K562 (cell line): Measurements from ENCODE around the gene TSEN54. TPM values are rescaled to one million over a fixed set of nuclear protein-coding genes. Genes with fewer than 3 reads are reported as not detected.
A peak's percentile ranks its signal among the peaks of the same experiment; 100 is the strongest.

Experiments used
- ATAC-seq: fragments of 200-7000 bp; cut with Tn5 transposase; 3 replicates; pipeline ENCODE4 v1.9.1; 2020; ENCODE audit warnings: moderate library complexity
- BruUV-seq: library from RNA; stranded (reverse); fragments of 400-500 nt; replicated peaks from 2 replicates; lab custom pipeline; 2021; lab: Mats Ljungman, UMichigan
- CTCF ChIA-PET: fragments of 300-600 bp; formaldehyde crosslinking; extraction: SDS; loops from one replicate; lab custom pipeline; 2021; ENCODE audit warnings: low intra/inter-chr PET ratio; lab: Yijun Ruan, JAX
- POLR2A ChIA-PET: fragments of 300-600, 350-650 bp; sonication (Branson Sonifier 250); formaldehyde crosslinking; extraction: SDS; loops from one replicate; lab custom pipeline; 2021; ENCODE audit warnings: antibody characterized with exemption, inconsistent platforms; lab: Yijun Ruan, JAX
- DNase-seq, 4 experiments: peaks; one replicate each; pipeline versions ENCODE4 v3.0.0 to v3.0.0-alpha.2; 2011 to 2018; ENCODE audit warnings: low spot score in 3 of 4, mixed read lengths in 3 of 4; ENCODE audit errors: extremely low read depth in 1 of 4
- FAIRE-seq: peaks from 2 replicates; lab custom pipeline; 2011; peaks lifted over from hg19 to GRCh38; lab: Jason Lieb, UNC
- H2AFZ ChIP-seq: 2 replicates; pipeline ENCODE4 v1.6.0; 2011; ENCODE audit warnings: low read depth, low read length, control low read depth, inconsistent platforms
- H3K27ac ChIP-seq: fragments of 200-600 bp; 3 replicates; pipeline ENCODE4 v1.8.0; 2011; ENCODE audit warnings: low read depth, mild to moderate bottlenecking, control low read depth, inconsistent platforms, low read length, moderate library complexity, mixed read lengths; ENCODE audit errors: extremely low read depth
- H3K27me3 ChIP-seq, 2 experiments: fragments of 300-600 bp in 1 of 2; 2 replicates in 1 of 2; 3 replicates in 1 of 2; pipeline versions ENCODE4 v1.6.0 to v1.8.0; 2011; ENCODE audit warnings: inconsistent platforms in 2 of 2, low read length in 2 of 2, mild to moderate bottlenecking in 1 of 2, mixed read lengths in 1 of 2, moderate library complexity in 1 of 2; ENCODE audit not compliant: control insufficient read depth in 2 of 2, insufficient read depth in 2 of 2
- H3K36me3 ChIP-seq: fragments of 300-600 bp; 3 replicates; pipeline ENCODE4 v1.8.0; 2011; ENCODE audit warnings: mild to moderate bottlenecking, low read length, inconsistent platforms; ENCODE audit not compliant: control insufficient read depth, insufficient read depth
- H3K4me1 ChIP-seq, 2 experiments: fragments of 200-600 bp in 1 of 2; replicated peaks in 1 of 2; 2 replicates in 1 of 2; 3 replicates in 1 of 2; pipeline versions ENCODE4 v1.5.1 to v1.8.0; 2011; ENCODE audit warnings: inconsistent platforms in 2 of 2, low read length in 2 of 2, mild to moderate bottlenecking in 1 of 2, mixed read lengths in 1 of 2, moderate library complexity in 1 of 2; ENCODE audit not compliant: control insufficient read depth in 2 of 2, insufficient read depth in 2 of 2
- H3K4me2 ChIP-seq: 2 replicates; pipeline ENCODE4 v1.6.1; 2011; ENCODE audit warnings: low read length, control low read depth, inconsistent platforms, mixed read lengths; ENCODE audit not compliant: insufficient read depth
- H3K4me3 ChIP-seq: fragments of 200-600 bp; sonication (generic), shearing (Covaris generic); 2 replicates; pipeline ENCODE4 v1.5.1; 2016; ENCODE audit warnings: control low read depth, inconsistent platforms
- H3K79me2 ChIP-seq: fragments of 200-600 bp; 3 replicates; pipeline ENCODE4 v1.8.0; 2011; ENCODE audit warnings: low read length, inconsistent platforms; ENCODE audit not compliant: control insufficient read depth, insufficient read depth
- H3K9ac ChIP-seq, 2 experiments: 2 replicates each; pipeline versions ENCODE4 v1.6.0 to v1.6.1; 2011; ENCODE audit warnings: low read depth in 2 of 2, low read length in 2 of 2, control low read depth in 1 of 2, inconsistent platforms in 1 of 2, mild to moderate bottlenecking in 1 of 2, mixed read lengths in 1 of 2; ENCODE audit not compliant: insufficient read depth in 1 of 2
- H3K9me1 ChIP-seq: one replicate; pipeline ENCODE4 v1.6.0; 2011; ENCODE audit warnings: inconsistent platforms, mild to moderate bottlenecking, low read length, moderate library complexity; ENCODE audit not compliant: control insufficient read depth, insufficient read depth
- H3K9me3 ChIP-seq: replicated peaks from 2 replicates; pipeline ENCODE4 v1.5.1; 2011; ENCODE audit warnings: low read depth, low read length, inconsistent platforms; ENCODE audit not compliant: control insufficient read depth, insufficient read depth
- H4K20me1 ChIP-seq: replicated peaks from 2 replicates; pipeline ENCODE4 v1.6.1; 2011; ENCODE audit warnings: low read length, inconsistent platforms, mixed read lengths; ENCODE audit not compliant: control insufficient read depth, insufficient read depth
- BDP1 ChIP-seq: IDR thresholded peaks from 3 replicates; pipeline ENCODE4 v1.6.1; 2011; ENCODE audit not compliant: insufficient read length, insufficient read depth
- CEBPG ChIP-seq, 3 experiments: fragments of 200-800 bp in 1 of 3; sonication (Bioruptor generic) in 1 of 3; sonication (generic) in 1 of 3; formaldehyde crosslinking in 1 of 3; IDR thresholded peaks in 2 of 3; conservative IDR thresholded peaks in 1 of 3; 2 replicates each; pipeline versions ENCODE4 v1.6.1 to v1.8.0; 2016 to 2022; ENCODE audit warnings: missing compliant biosample characterization in 2 of 3, missing genetic modification characterization in 2 of 3, mild to moderate bottlenecking in 1 of 3, missing genetic modification reagents in 1 of 3
- KAT8 ChIP-seq: fragments of 450-650 bp; IDR thresholded peaks from 2 replicates; pipeline ENCODE4 v1.6.1; 2016; ENCODE audit warnings: low read depth, mild to moderate bottlenecking
- L3MBTL2 ChIP-seq: fragments of 450-650 bp; IDR thresholded peaks from 2 replicates; pipeline ENCODE4 v1.6.1; 2016; ENCODE audit warnings: mild to moderate bottlenecking, moderate library complexity
- TFAP4 ChIP-seq: sonication (generic); formaldehyde crosslinking; IDR thresholded peaks from 2 replicates; pipeline ENCODE4 v1.8.0; 2022; ENCODE audit warnings: missing genetic modification reagents, mild to moderate bottlenecking, moderate library complexity, borderline replicate concordance
- TFE3 ChIP-seq: fragments of 450-650 bp; formaldehyde crosslinking; IDR thresholded peaks from 2 replicates; pipeline ENCODE4 v1.4.0; 2020; ENCODE audit warnings: mild to moderate bottlenecking, mixed read lengths
- TGIF2 ChIP-seq: sonication (generic); formaldehyde crosslinking; IDR thresholded peaks from 2 replicates; pipeline ENCODE4 v1.8.1; 2022; ENCODE audit warnings: mild to moderate bottlenecking, missing genetic modification reagents, moderate library complexity
- THAP12 ChIP-seq: fragments of 250-450 bp; sonication (Bioruptor Pico); IDR thresholded peaks from 2 replicates; pipeline ENCODE4 v1.9.0; 2021; ENCODE audit warnings: mild to moderate bottlenecking, inconsistent platforms
- YY1 ChIP-seq, 3 experiments: IDR thresholded peaks; 2 replicates each; pipeline ENCODE4 v1.6.1; 2011; ENCODE audit warnings: low read length in 2 of 3, mild to moderate bottlenecking in 2 of 3, moderate library complexity in 2 of 3, borderline replicate concordance in 1 of 3, control low read depth in 1 of 3, low read depth in 1 of 3; ENCODE audit not compliant: insufficient read depth in 3 of 3, insufficient replicate concordance in 2 of 3, control insufficient read depth in 1 of 3, insufficient read length in 1 of 3; ENCODE audit errors: extremely low read depth in 1 of 3
- ZBTB7A ChIP-seq: IDR thresholded peaks from 2 replicates; pipeline ENCODE4 v1.6.1; 2011; ENCODE audit warnings: low read depth, mild to moderate bottlenecking, low read length, moderate library complexity, borderline replicate concordance; ENCODE audit not compliant: control insufficient read depth
- ZNF449 ChIP-seq: fragments of 250-450 bp; sonication (Bioruptor Pico); IDR thresholded peaks from 2 replicates; pipeline ENCODE4 v1.8.0; 2022; ENCODE audit warnings: moderate library complexity, mild to moderate bottlenecking, inconsistent platforms
- WGBS: fragments of 100-300 bp; shearing (Covaris generic); methylation state at CpG from one replicate; pipeline ENCODE4 v1.1.6; 2016; ENCODE audit warnings: low coverage, mixed read lengths; ENCODE audit not compliant: insufficient coverage; ENCODE audit errors: missing lambda C conversion rate; 5-methylcytosine and 5-hydroxymethylcytosine counted together
- in situ Hi-C: fragments of 300-500 bp; cut with MboI; formaldehyde crosslinking; loops from 4 replicates; pipeline ENCODE4 v1.15.0; 2018; ENCODE audit warnings: inconsistent platforms, mixed read lengths
- intact Hi-C: fragments of 100-400 bp; cut with micrococcal nuclease; formaldehyde crosslinking; loops from 2 replicates; pipeline ENCODE4 v1.14.2; 2022
- polyA plus RNA-seq, 8 experiments: library from polyadenylated mRNA; depleted of rRNA in 4 of 8; stranded (reverse) in 5 of 8; unstranded in 3 of 8; fragments of >200 nt; fragmentation: Nextera tagmentation in 2 of 8; fragmentation: Illumina TruSeq in 1 of 8; extraction: Ambion mirVana in 2 of 8; extraction: Trizol in 1 of 8; gene quantifications; 2 replicates each; pipeline versions ENCODE4 v1.2.1 to v1.2.3, GENCODE V29; 2011 to 2014; ENCODE audit warnings: inconsistent platforms in 1 of 8, missing spikeins in 1 of 8
- total RNA-seq, 7 experiments: library from RNA; depleted of rRNA in 6 of 7; stranded (reverse); fragments of >200 nt in 6 of 7; fragmentation: Illumina TruSeq in 2 of 7; extraction: Trizol in 2 of 7; gene quantifications; 2 replicates each; pipeline versions ENCODE4 v1.2.1 to v1.2.3, GENCODE V29; 2011 to 2021; ENCODE audit warnings: low replicate concordance in 1 of 7

The TSEN54 gene
- total and polyA plus RNA-seq, 9 of the 15 experiments (the other 6 are each of a cell fraction or from before 2014, with no cell fraction given): 5.9 to 64.3 (median 48.9) TPM

- Histone ChIP-seq H3K9me3 (no peaks in the 10 kb centered on the region), H3K9me1 (no peaks in the 10 kb centered on the region), H3K4me2 (peak overlapping the region; percentile 74), H3K9ac (peak overlapping the region; percentile 37 to 97; a peak in 3 of 4 replicates), H3K36me3 (peaks cover 32% of the 10 kb centered on the region), H4K20me1 (no peaks in the 10 kb centered on the region; the same call in 1 of the 2 replicates), H2AFZ (peak overlapping the region; percentile 57), H3K4me1 (peaks cover 12 to 35% of the 10 kb centered on the region in 2 experiments), H3K4me3 (peak overlapping the region; percentile 94), H3K79me2 (peaks cover 8% of the 10 kb centered on the region; the same call in 1 of the 3 replicates), H3K27ac (peak overlapping the region; percentile 48; the same call in 1 of the 3 replicates), H3K27me3 (no peaks in the 10 kb centered on the region)
- DNase-seq (peak in 2 of 4 experiments; percentile 30 to 33), FAIRE-seq (no peak), ATAC-seq (peak; percentile 42)
- in situ Hi-C loops (no loop called here), intact Hi-C loops (loop anchor here (10.0 kb wide), 1 partner anchor 241 kb away; the partner anchor contains the start of gene SLC25A19)
- no TSS peak for BruUV-seq
- ChIA-PET CTCF (interaction anchor here (2.3 kb wide), 1 partner anchor 10 kb away, joined by 9 read pairs; the partner anchor contains the start of genes CASKIN2 and TSEN54), POLR2A (interaction anchor here (0.5 to 1.9 kb wide), 10 partner anchors 8 to 295 kb away, joined by 3 to 6 read pairs (median 4); partner anchors contain the start of gene TSEN54)
- WGBS: 2% methylated on average over 36 of the region's 60 CpGs
- peak; percentile 29; the same call in 1 of the 2 replicates for TF ChIP-seq ZBTB7A
- no peak for TF ChIP-seq TFE3 (CRISPR knock-in tag)
- TF ChIP-seq TGIF2: 0 out of 2 replicates have a peak, but pooled peaks have one; percentile 43
- TF ChIP-seq CEBPG (CRISPR knock-in tag; IDR thresholded peaks at IDR 0.05): no peak
- TF ChIP-seq CEBPG (tag; conservative IDR thresholded peaks at IDR 0.05 in 1 of 2, IDR thresholded peaks at IDR 0.05 in 1 of 2): peak in 1 of 2 experiments; percentile 60; a peak in 1 of 4 replicates
- TF ChIP-seq L3MBTL2: peak; percentile 75
- peak in 1 of 3 experiments; percentile 19 for TF ChIP-seq YY1 (IDR thresholded peaks at IDR 0.05; ENCODE audit: borderline replicate concordance in 1 of 3, control insufficient read depth in 1 of 3, extremely low read depth in 1 of 3, insufficient read depth in 3 of 3, insufficient read length in 1 of 3, insufficient replicate concordance in 2 of 3, low read depth in 1 of 3, low read length in 2 of 3)
- TF ChIP-seq ZNF449: no peak
- no peak for TF ChIP-seq BDP1
- TF ChIP-seq KAT8: no peak
- 0 out of 2 replicates have a peak, but pooled peaks have one; percentile 17 for TF ChIP-seq THAP12
- TF ChIP-seq TFAP4 (CRISPR knock-in tag): peak; percentile 60; the same call in 1 of the 2 replicates
These were observed 9.7 kb downstream of the TSEN54 start for GRCh38 chr17:75525806-75526554.
